ENCODE measurements around the gene S1PR5.
A peak's percentile ranks its signal among the peaks of the same experiment; 100 is the strongest.
"Not testable (repeated sequence)": the region's sequence is repeated elsewhere in the genome, so short reads cannot be mapped to it uniquely, and the experiment has no call there.

S1PR5 gene

DNA sequence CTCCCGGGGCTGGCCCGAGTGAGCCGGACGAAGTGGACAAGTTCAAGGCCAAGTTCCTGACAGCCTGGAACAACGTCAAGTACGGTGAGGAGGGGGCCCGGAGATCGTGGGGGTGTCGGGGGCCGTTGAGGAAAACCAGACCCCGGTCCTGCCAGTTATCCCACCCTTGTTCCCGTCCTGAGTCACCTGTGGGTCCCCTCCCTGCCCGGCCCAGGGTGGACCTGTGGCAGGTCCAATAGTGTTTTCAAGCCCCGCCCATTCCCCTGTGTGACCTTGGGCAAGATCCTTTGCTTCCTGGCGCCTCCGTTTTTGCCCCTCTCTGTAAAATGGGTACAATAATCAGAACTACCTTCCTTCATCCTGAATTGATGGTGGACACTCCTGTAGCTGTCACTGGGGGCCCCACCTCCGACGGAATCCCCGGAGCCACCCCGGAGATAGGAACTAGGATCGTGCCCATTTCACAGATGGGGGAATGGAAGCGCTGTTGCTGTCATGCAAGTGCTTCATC lies 27.1 kb upstream of the S1PR5 start:
- DNase-seq (ENCODE audit: low read depth in 2 of 2), result no peak

DNA sequence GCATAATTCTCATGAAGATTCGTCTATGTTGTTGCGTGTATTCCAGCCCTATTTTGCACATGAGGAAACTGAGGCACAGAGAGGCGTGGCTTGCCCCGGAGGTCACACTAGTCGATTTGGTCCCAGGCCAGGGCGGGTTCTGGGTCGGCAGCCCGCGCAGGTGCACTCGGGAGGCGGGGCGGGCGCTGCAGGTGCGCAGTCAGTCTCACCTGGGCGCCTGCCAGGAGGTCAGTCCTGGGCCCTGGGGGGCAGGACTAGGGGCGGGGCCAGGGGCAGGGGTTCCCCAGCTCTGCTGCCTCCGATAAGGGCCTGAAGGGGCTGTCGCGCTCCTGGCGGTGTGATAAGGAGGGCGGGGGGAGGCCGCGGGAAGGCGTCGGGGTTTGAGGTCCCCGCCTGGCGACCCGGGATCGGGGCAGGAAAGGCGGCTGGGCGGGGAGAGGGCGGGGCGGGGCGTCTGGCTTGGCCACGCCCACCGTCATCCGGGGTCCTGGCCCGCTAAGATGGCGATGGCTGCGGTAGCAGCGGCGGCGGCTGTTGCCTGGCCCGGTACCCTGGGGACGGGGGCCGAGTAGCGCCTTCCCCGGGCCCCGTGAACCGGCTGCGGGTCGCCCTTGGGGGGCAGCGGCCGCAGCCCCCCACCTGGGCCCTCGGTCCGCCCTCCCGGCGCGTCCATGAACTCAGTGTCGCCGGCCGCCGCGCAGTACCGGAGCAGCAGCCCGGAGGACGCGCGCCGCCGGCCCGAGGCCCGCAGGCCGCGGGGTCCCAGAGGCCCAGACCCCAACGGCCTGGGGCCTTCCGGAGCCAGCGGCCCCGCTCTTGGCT lies 26.4 kb upstream of the S1PR5 start, which contains the start of gene ATG4D:
ATG4D (plus strand) TSS at position 485 of the 822 bp plus-strand sequence; CDS start at position 672, 187 bp downstream.
- DNase-seq (ENCODE audit: low read depth in 2 of 2), result peak; percentile 66 to 79

DNA sequence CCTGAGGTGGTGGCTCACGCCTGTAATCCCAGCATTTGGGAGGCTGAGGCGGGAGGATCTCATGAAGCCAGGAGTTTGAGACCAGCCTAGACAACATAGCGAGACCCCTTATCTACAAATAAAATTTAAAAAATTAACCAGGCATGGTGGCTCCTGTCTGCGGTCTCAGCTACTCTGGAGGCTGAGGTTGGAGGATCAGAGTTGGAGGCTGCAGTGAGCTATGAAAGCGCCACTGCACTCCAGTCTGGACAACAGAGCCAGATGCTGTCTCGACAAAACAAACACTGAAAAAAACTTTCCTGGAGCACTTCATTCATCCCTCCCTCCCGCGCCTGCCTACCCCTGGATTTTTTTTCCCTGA lies 25.8 kb upstream of the S1PR5 start:
- DNase-seq (ENCODE audit: low read depth in 2 of 2), result no peak

DNA sequence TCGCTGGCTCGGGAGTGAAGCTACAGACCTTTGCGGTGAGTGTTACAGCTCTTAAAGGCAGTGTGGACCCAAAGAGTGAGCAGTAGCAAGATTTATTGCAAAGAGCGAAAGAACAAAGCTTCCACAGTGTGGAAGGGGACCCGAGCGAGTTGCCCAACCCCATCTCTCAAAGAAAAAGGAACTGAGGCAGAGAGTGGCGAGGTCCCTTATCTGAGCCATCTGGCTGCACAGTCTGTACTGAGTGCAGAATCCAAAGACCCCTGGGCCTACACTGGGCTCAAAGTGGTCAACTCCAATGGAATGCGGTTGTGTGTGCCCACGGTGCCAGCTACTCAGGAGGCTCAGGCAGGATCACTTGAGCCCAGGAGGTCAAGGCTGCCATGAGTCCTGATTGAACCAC lies 21.8 kb upstream of the S1PR5 start:
- not testable (repeated sequence) for DNase-seq (ENCODE audit: low read depth in 2 of 2)

DNA sequence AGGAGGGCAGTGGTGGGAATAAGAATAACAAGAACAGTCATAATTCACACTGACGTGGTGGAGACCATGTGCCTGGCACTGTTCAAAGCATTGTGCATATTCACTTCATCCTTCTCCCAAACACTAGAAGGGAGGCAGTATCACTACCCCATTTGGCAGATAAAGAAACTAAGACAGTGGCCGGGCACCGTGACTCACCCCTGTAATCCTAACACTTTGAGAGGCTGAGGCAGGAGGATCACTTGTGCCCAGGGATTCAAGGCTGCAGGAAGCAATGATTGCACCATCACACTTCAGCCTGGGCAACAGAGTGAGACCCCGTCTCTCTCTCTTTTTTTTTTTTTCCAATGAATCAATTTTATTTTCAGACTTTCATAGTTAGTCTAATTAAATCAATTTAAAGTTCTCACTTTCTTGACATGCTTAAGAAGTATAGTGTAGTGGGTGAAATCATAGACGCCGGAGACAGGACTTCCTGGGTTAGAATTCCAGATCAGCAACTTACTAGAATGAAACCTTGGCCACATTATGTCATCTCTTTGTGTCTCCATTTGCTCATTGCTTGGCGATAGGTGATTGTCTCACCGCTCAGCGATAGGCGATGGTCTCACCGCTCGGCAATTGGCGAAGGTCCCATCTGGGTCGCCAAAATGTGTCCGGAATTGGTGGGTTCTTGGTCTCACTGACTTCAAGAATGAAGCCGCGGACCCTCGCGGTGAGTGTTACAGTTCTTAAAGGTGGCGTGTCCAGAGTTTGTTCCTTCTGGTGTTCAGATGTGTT lies 21.1 kb upstream of the S1PR5 start:
- no peak for DNase-seq (ENCODE audit: low read depth in 2 of 2)

DNA sequence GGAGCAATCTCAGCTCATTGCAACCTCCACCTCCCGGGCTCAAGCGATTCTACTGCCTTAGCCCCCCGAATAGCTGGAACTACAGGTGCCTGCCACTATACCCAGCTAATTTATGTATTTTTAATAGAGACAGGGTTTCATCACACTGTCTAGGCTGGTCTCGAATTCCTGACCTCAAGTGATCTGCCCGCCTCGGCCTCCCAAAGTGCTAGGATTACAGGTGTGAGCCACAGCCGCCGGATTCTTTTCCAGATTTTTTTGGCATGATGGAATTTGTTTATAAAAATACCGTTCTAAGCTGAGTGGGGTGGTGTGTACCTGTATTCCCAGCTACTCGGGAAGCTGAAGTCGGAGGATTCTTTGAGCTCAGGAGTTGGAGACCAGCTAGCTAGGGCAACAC lies 20.4 kb upstream of the S1PR5 start:
- DNase-seq (ENCODE audit: low read depth in 2 of 2), result no peak

DNA sequence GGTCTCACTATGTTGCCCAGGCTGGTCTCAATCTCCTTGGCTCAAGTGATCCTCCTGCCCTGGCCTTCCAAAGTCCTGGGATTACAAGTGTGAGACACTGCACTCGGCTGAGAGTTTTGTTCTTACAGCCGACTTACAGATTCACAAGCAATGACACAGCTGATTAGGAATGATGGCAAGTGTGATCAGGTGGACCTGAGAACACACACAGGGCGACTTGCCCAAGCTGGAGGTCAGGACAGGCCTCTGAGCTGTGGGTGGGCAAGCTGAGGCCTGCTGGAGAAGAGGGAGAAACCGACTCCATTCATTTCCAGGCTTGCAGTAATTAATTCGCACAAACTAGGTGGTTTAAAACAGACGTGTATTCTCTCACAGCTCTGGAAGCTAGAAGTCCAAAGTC lies 18.4 kb upstream of the S1PR5 start:
- DNase-seq (ENCODE audit: low read depth in 2 of 2), result no peak

DNA sequence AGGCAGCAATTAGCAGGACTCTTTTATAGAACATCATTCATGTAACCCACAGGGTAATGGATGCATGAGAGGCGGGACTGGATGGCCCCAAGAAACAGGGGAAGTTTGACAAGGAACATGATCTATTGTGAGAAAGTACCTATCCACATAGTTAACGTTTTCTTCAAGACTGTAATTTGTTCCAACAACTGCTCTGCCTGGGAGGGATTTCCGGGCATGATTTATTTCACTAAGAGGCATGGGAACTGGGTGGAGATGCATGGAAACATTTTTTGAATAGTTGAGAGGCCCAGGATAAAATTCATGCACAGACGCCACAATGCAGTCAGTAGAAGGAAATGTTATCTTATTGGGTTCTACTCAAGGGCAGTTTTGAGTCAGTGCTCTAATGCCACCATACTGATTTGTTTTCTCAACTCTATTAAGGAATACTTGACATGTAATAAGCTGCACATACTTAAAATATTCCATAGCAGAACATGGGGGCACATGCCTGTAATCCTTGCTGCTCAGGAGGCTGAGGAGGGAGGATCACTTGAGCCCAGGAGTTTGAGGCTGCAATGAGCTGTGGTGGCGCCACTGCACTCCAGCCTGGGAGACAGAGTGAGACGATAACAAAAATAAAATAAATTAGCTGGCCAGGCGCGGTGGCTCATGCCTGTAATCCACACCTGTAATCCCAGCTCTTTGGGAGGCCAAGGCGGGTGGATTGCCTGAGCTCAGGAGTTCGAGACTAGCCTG lies 16.6 kb upstream of the S1PR5 start:
- no peak for DNase-seq (ENCODE audit: low read depth in 2 of 2)

DNA sequence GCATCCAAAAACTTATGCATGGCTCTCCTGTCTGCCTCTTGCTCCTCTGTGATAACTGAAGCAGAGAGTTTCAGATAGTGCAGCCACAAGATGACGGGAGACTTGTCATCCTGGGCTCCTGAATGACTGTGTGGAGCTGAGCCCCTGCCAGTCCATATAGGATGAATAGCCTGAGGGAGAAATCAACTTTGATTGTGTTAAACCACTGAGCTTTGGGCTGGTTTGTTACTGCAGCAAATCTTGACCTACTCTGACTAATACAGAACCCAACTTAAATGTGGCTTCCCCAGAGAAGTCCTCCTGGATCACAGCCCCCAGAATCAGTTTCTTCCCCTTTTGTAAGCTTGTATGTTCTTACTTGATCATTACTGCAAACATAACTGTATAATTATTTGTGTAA lies 15.2 kb upstream of the S1PR5 start:
- no peak for DNase-seq (ENCODE audit: low read depth in 2 of 2)

DNA sequence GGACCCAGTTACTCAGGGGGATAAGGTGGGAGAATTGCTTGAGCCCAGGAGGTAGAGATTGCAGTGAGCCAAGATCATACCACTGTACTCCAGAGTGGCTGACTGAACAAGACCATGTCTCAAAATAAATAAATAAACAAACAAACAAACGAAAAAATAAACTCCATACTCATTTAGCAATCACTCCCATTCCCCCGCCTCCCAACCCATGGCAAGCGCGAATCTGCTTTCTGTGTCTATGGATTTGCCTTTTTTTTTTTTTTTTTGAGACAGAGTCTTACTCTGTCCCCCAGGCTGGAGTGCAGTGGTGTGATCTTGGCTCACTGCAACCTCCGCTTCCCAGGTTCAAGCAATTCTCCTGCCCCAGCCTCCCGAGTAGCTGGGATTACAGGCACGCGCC lies 9.6 kb upstream of the S1PR5 start:
- not testable (repeated sequence) for DNase-seq (ENCODE audit: low read depth in 2 of 2)

DNA sequence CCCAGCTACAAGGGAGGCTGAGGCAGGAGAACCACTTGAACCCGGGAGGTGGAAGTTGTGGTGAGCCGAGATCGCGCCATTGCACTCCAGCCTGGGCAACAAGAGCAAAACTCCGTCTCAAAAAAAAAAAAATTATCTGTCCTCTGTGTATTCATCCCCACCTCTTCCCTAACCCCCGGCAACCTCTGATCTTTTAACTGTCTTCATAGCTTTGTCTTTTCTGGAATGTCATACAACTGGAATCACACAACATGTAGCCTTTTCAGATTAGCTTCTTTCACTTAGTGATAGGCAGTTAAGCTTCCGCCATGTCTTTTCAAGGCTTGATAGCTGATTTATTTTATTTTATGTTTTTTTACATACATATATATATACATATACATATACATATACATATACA lies 8.4 kb upstream of the S1PR5 start:
- no peak for DNase-seq (ENCODE audit: low read depth in 2 of 2)

DNA sequence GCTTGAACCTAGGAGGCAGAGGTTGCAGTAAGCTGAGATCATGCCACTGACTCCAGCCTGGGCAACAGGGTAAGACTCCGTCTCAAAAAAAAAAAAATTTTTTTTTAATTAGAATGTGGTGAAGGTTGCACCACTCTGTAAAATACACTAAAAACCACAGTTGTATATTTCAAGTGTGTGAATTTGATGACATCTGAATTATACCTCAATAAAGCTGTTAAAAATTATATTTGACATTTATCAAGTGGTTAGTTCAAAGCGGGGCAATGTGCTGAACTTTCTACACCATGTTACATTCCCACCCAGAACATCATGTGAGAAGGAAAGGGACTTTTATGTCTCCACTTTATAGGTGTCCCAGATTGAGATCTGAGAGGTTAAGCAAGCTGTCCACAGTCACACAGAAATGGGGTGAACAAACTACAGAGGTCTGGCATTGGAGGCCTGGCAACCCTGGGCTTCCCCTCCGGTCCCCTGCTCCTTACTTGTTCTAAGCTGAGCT lies 5.9 kb upstream of the S1PR5 start:
- DNase-seq (ENCODE audit: low read depth in 2 of 2), result no peak

DNA sequence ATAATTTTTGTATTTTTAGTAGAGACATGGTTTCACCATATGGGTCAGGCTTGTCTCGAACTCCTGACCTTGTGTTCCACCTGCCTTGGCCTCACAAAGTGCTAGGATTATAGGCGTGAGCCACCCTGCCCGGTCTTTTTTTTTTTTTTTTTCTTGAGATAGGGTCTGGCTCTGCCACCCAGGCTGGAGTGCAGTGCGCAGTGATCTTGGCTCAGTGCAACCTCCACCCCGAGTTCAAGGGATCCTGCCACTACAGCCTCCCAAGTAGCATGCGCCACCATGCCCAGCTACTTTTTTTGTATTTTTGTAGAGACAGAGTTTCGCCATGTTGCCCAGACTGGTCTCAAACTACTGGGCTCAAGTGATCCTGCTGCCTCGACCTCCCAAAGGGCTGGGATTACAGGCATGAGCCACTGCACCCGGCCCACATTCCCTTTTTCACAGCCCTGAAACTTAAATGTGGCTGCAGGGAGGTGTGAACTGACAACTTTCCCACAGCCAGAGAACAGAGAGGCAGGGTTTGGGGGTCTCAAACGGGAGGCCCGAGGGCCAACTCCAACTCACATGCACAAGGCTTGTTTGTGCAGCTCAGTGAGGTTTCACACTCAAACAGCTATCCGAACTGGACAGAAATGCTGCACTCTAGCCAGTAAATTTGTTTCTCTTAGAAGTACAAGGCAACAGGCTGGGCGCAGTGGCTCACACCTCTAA lies 4.4 kb upstream of the S1PR5 start:
- DNase-seq (ENCODE audit: low read depth in 2 of 2), result no peak

DNA sequence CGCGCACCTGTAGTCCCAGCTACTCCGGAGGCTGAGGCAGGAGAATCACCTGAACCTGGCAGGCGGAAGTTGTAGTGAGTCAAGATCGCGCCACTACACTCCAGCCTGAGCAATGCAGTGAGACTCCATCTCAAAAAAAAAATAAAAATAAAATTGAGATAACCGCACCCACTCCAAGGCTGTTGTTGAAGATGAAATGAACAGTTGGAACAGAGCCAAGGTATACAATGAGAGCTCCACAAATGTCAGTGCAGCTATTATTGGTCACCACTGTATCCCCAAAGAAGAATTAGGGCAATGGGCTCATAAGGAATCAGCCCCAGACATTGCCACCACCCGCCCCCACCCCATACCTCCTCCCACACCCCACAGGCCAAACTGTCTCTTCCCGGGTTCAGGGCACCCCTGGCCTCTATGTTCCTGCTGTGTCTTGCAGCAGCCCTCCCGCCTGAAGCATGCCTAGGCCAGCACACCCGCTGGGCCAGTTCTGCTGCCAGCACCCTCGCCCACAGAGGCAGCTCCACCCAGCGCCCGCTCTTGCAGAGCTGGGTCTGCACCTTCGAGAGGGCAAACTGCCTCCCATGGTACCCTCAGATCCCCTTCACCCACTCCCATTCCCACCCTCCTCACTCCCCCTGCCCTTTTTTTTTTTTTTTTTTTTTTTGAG lies 3.5 kb upstream of the S1PR5 start:
- DNase-seq (ENCODE audit: low read depth in 2 of 2), result no peak

DNA sequence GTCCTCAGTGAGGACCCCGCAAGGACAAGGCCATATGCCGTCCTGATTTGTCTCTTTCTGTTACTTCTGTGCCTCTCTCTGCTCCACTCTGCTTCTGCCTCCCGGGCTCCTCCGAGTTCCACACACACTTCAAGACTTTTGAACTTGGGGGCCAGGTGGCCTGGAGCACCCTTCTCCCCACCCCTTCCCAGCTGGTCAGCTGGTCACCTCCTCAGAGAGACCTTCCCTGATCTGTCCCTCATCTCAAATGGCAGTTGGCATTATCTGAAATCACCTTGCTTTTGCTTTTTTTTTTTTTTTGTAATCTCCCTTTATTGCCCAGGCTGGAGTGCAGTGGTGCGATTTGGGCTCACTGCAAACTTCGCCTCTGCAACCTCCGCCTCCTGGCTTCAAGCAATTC lies 2.2 kb upstream of the S1PR5 start:
- DNase-seq (ENCODE audit: low read depth in 2 of 2), result no peak

DNA sequence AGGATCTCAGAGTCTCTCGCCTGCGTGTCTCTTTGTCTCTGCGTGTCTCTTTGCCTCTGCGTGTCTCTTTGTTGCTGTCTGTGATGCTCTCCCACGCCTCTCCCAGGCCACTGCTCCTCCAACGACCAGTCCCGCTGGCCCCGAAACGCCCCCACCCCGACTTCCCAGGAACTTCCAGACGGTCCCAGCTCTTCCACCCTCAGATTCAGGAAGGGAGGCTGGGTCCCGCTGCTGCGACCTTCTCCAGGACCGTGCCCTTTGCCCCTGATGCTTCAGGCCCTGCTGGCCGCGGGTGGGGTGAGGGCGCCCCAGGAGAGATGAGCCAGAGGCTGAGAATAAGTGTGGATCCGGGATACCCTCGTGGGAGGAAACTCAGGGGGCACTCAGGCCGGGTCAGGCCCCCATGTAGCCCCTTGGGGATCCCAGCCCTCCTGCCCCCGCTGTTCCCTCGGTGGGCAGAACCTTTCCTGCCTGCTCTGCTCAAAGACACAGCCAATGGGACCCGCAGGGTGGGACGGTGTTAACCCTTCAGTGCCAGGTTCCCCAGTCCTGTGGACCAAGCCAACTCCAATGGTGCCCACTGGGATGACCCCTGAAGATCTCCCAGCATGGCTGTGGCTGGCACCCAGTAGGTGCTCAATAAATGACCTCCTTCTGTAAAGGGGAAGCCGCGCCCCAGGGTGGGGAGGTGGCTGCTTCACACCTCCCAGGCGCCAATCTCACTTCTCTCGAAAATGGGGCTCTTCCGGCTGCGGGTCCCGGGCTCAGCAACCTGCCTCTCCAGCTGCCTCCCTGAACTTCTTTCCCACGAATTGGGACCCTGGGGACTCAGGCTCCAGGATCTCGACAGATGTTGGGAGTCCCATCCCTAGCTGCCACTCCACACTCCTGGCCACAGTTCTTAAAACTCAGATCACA lies 1.5 kb upstream of the S1PR5 start:
- no peak for DNase-seq (ENCODE audit: low read depth in 2 of 2)

DNA sequence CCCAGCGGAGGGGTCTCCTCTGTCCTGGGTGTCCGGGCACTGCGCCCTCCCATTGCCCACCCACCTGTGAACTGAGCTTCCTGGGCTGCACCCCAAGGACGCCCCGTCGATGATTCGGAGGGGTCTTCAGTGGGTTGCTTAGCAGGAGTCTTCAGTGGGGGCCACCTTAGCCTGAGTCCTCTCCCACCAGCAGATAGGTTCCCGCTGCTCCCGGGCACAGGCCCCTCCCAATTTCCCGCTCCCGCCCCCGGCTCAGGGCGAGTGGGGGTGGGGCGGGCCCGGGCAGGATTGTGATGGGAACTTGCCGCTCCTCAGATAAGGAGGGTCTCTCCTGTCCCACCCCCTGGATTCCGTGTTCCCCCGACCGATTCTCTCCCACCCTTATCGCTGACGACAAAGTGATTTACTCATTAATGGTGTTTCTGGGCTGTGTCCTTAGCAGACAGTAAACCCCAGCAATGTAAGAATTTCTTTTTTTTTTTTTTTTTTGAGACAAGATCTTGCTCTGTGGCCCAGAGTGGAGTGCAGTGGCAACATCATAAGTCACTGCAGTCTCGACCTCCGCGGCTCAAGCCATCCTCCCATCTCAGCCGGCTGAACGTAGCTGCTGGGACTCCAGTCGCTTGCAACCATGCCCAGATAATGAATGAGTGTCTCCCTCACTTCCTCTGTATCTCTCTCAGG lies 655 bp upstream of the S1PR5 start:
- no peak for DNase-seq (ENCODE audit: low read depth in 2 of 2)

DNA sequence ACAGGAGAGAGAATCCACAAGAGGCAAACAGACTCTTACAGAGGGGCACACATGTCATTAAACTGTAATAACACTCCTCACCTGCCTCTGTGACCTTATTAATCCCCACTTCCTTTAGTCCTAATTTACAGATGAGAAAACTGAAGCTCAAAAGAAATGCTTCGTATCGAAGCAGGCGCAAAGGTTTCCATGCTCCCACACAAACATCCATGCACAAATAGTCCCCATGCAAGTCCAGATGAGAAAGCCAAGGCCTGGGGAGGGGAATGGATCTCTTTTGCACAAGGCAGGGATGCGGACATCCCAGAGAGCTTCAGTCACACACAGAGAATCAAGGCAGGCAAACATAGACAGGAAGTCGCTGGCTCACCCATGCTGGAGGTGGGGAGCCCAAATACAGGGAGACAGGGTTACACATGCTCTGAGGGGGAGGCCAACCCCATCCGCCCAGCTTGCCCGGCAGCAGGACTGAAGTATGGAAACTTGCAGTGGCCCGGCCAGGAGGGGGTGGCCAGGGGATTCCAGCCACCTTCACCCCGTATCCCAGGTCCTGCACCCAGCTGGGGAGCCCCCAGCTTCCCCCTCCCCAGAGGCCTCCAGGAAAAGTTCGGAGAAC lies 468 bp downstream of the S1PR5 start:
- DNase-seq (ENCODE audit: low read depth in 2 of 2), result no peak

DNA sequence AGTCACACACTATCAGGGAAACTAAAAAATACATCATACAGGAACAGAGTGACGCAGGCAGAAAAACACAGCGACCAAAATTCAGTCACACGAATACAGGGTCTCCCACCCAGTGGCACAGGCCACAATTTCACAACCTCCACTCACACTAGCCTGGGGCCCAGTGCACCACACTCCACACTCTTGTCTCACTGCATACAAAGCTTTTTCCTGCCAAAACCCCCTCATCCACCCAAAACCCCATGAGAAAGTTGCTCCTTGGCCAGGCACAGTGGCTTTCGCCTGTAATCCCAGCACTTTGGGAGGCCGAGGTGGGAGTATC lies 1.2 kb downstream of the S1PR5 start:
- DNase-seq (ENCODE audit: low read depth in 2 of 2), result no peak
